HFF-Myc (cell line): ENCODE results near the gene LDLRAD3.

ENCODE experiments used
- DNase-seq: peaks from one replicate; pipeline ENCODE4 v3.0.0-alpha.2; 2011; ENCODE audit warnings: low read depth; ENCODE audit errors: extremely low read depth
- H3K4me3 ChIP-seq: replicated peaks from 2 replicates; pipeline ENCODE4 v1.5.1; 2011; ENCODE audit warnings: low read depth, mild to moderate bottlenecking, control low read depth, low read length
- TF ChIP-seq, protein P1 (sequence below): IDR thresholded peaks from 2 replicates; pipeline ENCODE4 v1.5.1; 2012; ENCODE audit warnings: mild to moderate bottlenecking, low read depth, low read length, control low read depth; ENCODE audit errors: missing control alignments

The LDLRAD3 gene

DNA sequence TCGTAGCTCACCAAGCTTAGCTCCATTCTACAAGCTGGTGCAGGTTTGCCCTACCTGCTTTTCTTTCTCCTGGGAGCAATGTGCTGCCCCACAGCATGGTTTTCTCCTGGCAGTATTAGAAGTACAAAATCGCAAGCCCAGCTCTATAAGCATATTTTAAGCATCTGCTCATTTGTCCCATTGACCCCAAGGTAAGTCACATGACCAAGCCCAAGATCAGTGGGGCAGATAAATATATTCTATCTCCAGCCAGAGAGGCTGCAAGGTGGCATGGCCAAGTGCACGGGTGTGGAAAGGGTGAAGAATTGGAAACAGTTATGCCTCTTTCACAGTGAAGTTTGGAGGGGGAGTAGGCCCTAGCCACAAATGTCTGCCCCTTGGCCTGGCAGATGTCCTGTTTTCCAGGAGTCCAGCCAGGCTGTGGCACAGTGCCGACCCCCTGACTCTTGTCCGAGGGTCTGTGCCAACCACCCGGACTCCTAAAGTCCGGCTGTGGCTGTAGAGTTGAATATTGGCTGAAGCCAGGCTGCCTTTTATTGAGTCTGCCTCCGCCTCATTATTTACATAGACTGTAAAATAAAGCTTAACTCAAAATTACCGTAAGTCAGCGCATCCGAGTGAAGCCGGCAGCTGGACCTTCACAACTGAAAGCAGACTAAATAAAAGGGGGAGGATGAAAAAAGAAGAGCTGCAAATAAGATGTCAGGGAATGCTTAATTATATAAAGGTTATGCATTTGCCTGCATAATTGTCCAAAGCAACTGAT, 179.7 kb downstream of the LDLRAD3 start:
- TF ChIP-seq, protein P1, sequence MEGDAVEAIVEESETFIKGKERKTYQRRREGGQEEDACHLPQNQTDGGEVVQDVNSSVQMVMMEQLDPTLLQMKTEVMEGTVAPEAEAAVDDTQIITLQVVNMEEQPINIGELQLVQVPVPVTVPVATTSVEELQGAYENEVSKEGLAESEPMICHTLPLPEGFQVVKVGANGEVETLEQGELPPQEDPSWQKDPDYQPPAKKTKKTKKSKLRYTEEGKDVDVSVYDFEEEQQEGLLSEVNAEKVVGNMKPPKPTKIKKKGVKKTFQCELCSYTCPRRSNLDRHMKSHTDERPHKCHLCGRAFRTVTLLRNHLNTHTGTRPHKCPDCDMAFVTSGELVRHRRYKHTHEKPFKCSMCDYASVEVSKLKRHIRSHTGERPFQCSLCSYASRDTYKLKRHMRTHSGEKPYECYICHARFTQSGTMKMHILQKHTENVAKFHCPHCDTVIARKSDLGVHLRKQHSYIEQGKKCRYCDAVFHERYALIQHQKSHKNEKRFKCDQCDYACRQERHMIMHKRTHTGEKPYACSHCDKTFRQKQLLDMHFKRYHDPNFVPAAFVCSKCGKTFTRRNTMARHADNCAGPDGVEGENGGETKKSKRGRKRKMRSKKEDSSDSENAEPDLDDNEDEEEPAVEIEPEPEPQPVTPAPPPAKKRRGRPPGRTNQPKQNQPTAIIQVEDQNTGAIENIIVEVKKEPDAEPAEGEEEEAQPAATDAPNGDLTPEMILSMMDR, result no peak
- H3K4me3 ChIP-seq, result no peak overlapping the region
- no peak for DNase-seq

GRCh38 chr11:36126678-36127077, 182.8 kb downstream of the LDLRAD3 start:
- DNase-seq, result no peak
- TF ChIP-seq, protein P1, result no peak
- no peak overlapping the region for H3K4me3 ChIP-seq

- TF ChIP-seq, protein P1, result no peak
- no peak for DNase-seq
- H3K4me3 ChIP-seq, result no peak overlapping the region
Observed at GRCh38 chr11:36127550-36127949, 183.7 kb downstream of the LDLRAD3 start.

DNA sequence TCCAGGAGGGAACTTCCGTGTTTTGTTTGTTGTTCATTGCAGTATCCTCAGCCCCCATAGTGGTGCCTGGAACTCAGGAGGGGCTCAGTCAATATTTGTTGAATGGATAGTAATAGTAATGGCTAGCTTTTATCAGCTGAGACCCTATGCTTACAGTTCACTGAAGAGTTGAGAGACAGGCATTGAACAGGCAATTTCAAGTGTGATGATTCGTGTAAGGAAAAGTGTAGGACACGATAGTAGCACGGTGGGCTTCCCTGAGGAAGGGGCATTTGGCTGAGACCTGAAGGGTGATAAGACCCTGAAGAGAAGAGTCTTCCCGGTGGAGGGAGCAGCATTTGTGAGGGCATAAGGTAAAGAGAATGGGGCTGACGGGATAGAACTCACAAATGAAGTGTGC, 186.1 kb downstream of the LDLRAD3 start:
- TF ChIP-seq, protein P1, result no peak
- DNase-seq, result no peak
- no peak overlapping the region for H3K4me3 ChIP-seq

DNA sequence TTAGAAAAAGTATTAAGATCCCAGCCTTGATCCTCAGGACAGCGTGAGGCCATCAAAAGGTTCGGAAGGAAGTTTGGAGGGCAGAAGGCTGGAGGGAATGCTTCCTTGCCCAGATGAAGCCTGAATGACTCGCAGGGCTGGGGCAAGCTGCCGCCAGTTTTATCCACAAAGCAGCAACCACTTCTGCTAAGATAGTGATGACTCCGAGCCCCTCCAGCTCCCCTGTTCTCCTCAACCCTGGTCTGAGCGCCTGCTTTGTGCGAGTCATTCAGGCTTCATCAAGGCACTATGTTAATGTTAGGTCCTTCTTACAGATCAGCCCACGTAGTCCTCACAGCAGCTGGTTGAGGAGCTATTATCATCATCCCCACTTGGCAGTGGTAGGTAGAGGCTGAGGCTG, 186.5 kb downstream of the LDLRAD3 start:
- TF ChIP-seq, protein P1, result no peak
- DNase-seq, result no peak

DNA sequence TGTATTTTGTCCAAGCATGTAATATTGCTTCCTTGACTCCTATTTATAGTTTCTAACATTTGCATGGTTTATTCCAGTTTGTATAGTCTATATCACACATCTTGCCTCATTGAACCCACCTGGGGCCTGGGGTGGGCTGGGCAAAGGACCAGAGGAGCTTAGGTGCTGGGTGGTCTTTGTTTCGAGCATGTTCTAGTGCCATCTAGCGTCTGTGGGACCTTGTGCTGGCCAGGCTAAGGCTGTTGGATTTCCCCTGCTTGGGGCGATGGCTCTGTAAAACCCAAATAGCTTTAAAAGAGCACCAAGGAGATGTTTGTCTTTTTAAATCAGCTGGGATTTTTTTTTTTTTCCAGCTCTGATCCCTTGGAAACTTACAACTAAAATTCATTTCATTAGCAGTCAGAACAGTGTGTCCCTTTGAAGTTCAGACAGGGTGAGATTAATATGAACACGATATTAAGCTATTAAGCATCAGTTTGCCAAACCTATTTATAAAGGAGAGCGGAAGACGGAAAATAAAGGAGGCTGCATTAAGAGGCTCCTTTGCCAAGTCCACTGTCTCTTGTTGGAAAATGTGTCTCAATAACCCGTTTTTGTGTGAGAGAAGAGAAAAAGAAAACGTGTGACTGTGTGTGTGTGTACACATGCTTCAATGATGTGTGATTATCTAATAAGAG, 188.0 kb downstream of the LDLRAD3 start:
- H3K4me3 ChIP-seq, result no peak overlapping the region
- no peak for DNase-seq
- TF ChIP-seq, protein P1, result peak; percentile 76

More for the DNA sequence above, 186.5 kb downstream of the LDLRAD3 start:
- H3K4me3 ChIP-seq, result no peak overlapping the region
